Ectodermal cell (in vitro differentiated cells): ENCODE data around the gene MAGI2.

Source experiments
- H3K27ac ChIP-seq: 2 replicates; pipeline ENCODE4 v1.7.0; 2013; ENCODE audit warnings: mild to moderate bottlenecking, low read depth, low read length; ENCODE audit not compliant: insufficient read depth, poor library complexity, severe bottlenecking
- H3K27me3 ChIP-seq: 2 replicates; pipeline ENCODE4 v1.7.0; 2013; ENCODE audit warnings: mild to moderate bottlenecking, low read length; ENCODE audit not compliant: insufficient read depth, control insufficient read depth, poor library complexity, severe bottlenecking
- H3K36me3 ChIP-seq: one replicate; pipeline ENCODE4 v1.7.0; 2013; ENCODE audit warnings: low read length; ENCODE audit not compliant: control insufficient read depth, insufficient read depth
- H3K4me1 ChIP-seq: one replicate; pipeline ENCODE4 v1.7.0; 2013; ENCODE audit warnings: low read length; ENCODE audit not compliant: control insufficient read depth, insufficient read depth
- H3K4me3 ChIP-seq: 2 replicates; pipeline ENCODE4 v1.7.0; 2013; ENCODE audit warnings: low read depth, low read length, control low read depth; ENCODE audit not compliant: insufficient read depth
- H3K9me3 ChIP-seq: 2 replicates; pipeline ENCODE4 v1.7.0; 2013; ENCODE audit warnings: mild to moderate bottlenecking, low read length, moderate library complexity; ENCODE audit not compliant: control insufficient read depth
- WGBS, 2 experiments: methylation state at CpG; one replicate each; pipeline ENCODE4 v1.1.7; 2013; ENCODE audit warnings: missing lambda C conversion rate in 2 of 2; 5-methylcytosine and 5-hydroxymethylcytosine counted together

MAGI2 gene

GRCh38 chr7:78112488-78112887 lies 1341.0 kb downstream of the MAGI2 start:
- no peaks in the 10 kb centered on the region for H3K36me3 ChIP-seq
- H3K4me1 ChIP-seq = peaks cover 14% of the 10 kb centered on the region
- WGBS, 2 experiments = 95 to 98% methylated on average over 5 of the region's 5 CpGs
- H3K9me3 ChIP-seq = no peaks in the 10 kb centered on the region
- H3K27me3 ChIP-seq = no peaks in the 10 kb centered on the region
- no peak overlapping the region for H3K27ac ChIP-seq
- no peak overlapping the region for H3K4me3 ChIP-seq

GRCh38 chr7:78111386-78111785 lies 1342.1 kb downstream of the MAGI2 start:
- WGBS, 2 experiments = 9% methylated on average over 2 to 3 of the region's 3 CpGs
- Histone ChIP-seq H3K27me3 (no peaks in the 10 kb centered on the region), H3K27ac (no peak overlapping the region), H3K4me3 (no peak overlapping the region), H3K36me3 (no peaks in the 10 kb centered on the region), H3K9me3 (no peaks in the 10 kb centered on the region), H3K4me1 (peaks cover 14% of the 10 kb centered on the region)

- H3K27ac ChIP-seq = no peak overlapping the region
- no peaks in the 10 kb centered on the region for H3K36me3 ChIP-seq
- H3K27me3 ChIP-seq = no peaks in the 10 kb centered on the region
- no peak overlapping the region for H3K4me3 ChIP-seq
- H3K9me3 ChIP-seq = no peaks in the 10 kb centered on the region
- no peaks in the 10 kb centered on the region for H3K4me1 ChIP-seq
- 93 to 95% methylated on average over 4 of the region's 4 CpGs for WGBS, 2 experiments
Measured at GRCh38 chr7:78103475-78103874, 1350.0 kb downstream of the MAGI2 start.

- Histone ChIP-seq H3K9me3 (no peaks in the 10 kb centered on the region), H3K36me3 (no peaks in the 10 kb centered on the region), H3K27ac (no peak overlapping the region), H3K27me3 (no peaks in the 10 kb centered on the region), H3K4me3 (no peak overlapping the region), H3K4me1 (no peaks in the 10 kb centered on the region)
Measured at GRCh38 chr7:78101076-78101475, 1352.4 kb downstream of the MAGI2 start.

- Histone ChIP-seq H3K4me3 (no peak overlapping the region), H3K36me3 (no peaks in the 10 kb centered on the region), H3K4me1 (no peaks in the 10 kb centered on the region), H3K27ac (no peak overlapping the region), H3K27me3 (no peaks in the 10 kb centered on the region), H3K9me3 (no peaks in the 10 kb centered on the region)
- 95% methylated on average over 3 of the region's 3 CpGs for WGBS, 2 experiments
Measured at GRCh38 chr7:78099715-78100394, 1353.6 kb downstream of the MAGI2 start.

GRCh38 chr7:78095549-78095948 lies 1357.9 kb downstream of the MAGI2 start:
- no peaks in the 10 kb centered on the region for H3K27me3 ChIP-seq
- H3K4me1 ChIP-seq = no peaks in the 10 kb centered on the region
- H3K36me3 ChIP-seq = no peaks in the 10 kb centered on the region
- H3K4me3 ChIP-seq = no peak overlapping the region
- H3K27ac ChIP-seq = no peak overlapping the region
- no peaks in the 10 kb centered on the region for H3K9me3 ChIP-seq

GRCh38 chr7:78092331-78092730 lies 1361.1 kb downstream of the MAGI2 start:
- no peak overlapping the region for H3K4me3 ChIP-seq
- H3K4me1 ChIP-seq = no peaks in the 10 kb centered on the region
- H3K27me3 ChIP-seq = no peaks in the 10 kb centered on the region
- WGBS, 2 experiments = 92 to 99% methylated on average over 1 to 3 of the region's 3 CpGs
- no peaks in the 10 kb centered on the region for H3K9me3 ChIP-seq
- H3K36me3 ChIP-seq = no peaks in the 10 kb centered on the region
- H3K27ac ChIP-seq = no peak overlapping the region

GRCh38 chr7:78090616-78091015 lies 1362.9 kb downstream of the MAGI2 start:
- no peaks in the 10 kb centered on the region for H3K27me3 ChIP-seq
- no peaks in the 10 kb centered on the region for H3K36me3 ChIP-seq
- H3K9me3 ChIP-seq = no peaks in the 10 kb centered on the region
- H3K4me1 ChIP-seq = no peaks in the 10 kb centered on the region
- no peak overlapping the region for H3K27ac ChIP-seq
- no peak overlapping the region for H3K4me3 ChIP-seq

GRCh38 chr7:78083476-78084120 lies 1369.9 kb downstream of the MAGI2 start:
- Histone ChIP-seq H3K4me1 (peaks cover 13% of the 10 kb centered on the region), H3K36me3 (no peaks in the 10 kb centered on the region), H3K27me3 (no peaks in the 10 kb centered on the region), H3K9me3 (no peaks in the 10 kb centered on the region), H3K4me3 (no peak overlapping the region), H3K27ac (no peak overlapping the region)
- 93 to 96% methylated on average over 6 of the region's 6 CpGs for WGBS, 2 experiments

- WGBS, 2 experiments = 90 to 92% methylated on average over 5 of the region's 5 CpGs
- no peaks in the 10 kb centered on the region for H3K36me3 ChIP-seq
- peaks cover 13% of the 10 kb centered on the region for H3K4me1 ChIP-seq
- no peaks in the 10 kb centered on the region for H3K9me3 ChIP-seq
- no peak overlapping the region for H3K4me3 ChIP-seq
- H3K27me3 ChIP-seq = no peaks in the 10 kb centered on the region
- H3K27ac ChIP-seq = no peak overlapping the region
Measured at GRCh38 chr7:78082556-78082955, 1370.9 kb downstream of the MAGI2 start.
